ENCODE data around the gene CDKN2AIPNL.
"Not testable (repeated sequence)": the region's sequence is repeated elsewhere in the genome, so short reads cannot be mapped to it uniquely, and the experiment has no call there.

Gene CDKN2AIPNL

GRCh38 chr5:134411228-134411545 lies 494 bp downstream of the CDKN2AIPNL start:
- DNase-seq (ENCODE audit: low read depth, low spot score) = no peak
- H3K4me3 ChIP-seq (ENCODE audit: low read length) = peak overlapping the region; percentile 95

- no peak for DNase-seq (ENCODE audit: low read depth, low spot score)
- peak overlapping the region; percentile 95 for H3K4me3 ChIP-seq (ENCODE audit: low read length)
Measured at GRCh38 chr5:134410822-134411221, 859 bp downstream of the CDKN2AIPNL start.

- H3K4me3 ChIP-seq (ENCODE audit: low read length) = no peak overlapping the region
- peak; percentile 19 for DNase-seq (ENCODE audit: low read depth, low spot score)
Measured at GRCh38 chr5:134409321-134409720, 2.4 kb downstream of the CDKN2AIPNL start.

- no peak overlapping the region for H3K4me3 ChIP-seq (ENCODE audit: low read length)
- DNase-seq (ENCODE audit: low read depth, low spot score) = no peak
Measured at GRCh38 chr5:134406390-134406789, 5.3 kb downstream of the CDKN2AIPNL start.

GRCh38 chr5:134403951-134404350 lies 7.7 kb downstream of the CDKN2AIPNL start:
- no peak for DNase-seq (ENCODE audit: low read depth, low spot score)
- no peak overlapping the region for H3K4me3 ChIP-seq (ENCODE audit: low read length)

DNA sequence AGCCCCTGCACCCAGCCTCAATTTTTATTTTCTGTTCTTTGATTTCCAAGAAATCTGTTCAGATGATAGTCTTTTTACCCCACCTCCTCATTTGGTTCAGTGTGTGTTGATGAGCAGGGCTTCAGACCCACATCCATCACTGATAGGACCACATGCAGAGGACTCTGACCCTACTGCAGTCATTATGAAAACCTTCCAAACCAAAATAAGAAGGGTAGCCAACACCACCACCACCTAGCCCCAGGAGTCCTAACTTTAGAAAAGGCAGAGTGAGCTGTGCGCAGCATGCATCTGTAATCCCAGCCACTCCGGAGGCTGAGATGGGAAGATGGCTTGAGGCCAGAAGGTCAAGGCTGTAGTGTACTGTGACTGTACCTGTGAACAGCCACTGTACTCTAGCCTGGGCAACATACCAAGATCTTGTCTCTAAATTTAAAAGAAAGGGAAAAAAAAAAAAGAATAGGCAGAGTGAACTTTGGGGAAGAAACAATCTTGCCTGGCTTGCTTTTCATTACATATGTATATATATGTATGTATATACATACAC lies 13.0 kb downstream of the CDKN2AIPNL start:
- H3K4me3 ChIP-seq (ENCODE audit: low read length) = no peak overlapping the region
- no peak for DNase-seq (ENCODE audit: low read depth, low spot score)

- DNase-seq (ENCODE audit: low read depth, low spot score) = no peak
- no peak overlapping the region for H3K4me3 ChIP-seq (ENCODE audit: low read length)
Measured at GRCh38 chr5:134397196-134397595, 14.5 kb downstream of the CDKN2AIPNL start.

DNA sequence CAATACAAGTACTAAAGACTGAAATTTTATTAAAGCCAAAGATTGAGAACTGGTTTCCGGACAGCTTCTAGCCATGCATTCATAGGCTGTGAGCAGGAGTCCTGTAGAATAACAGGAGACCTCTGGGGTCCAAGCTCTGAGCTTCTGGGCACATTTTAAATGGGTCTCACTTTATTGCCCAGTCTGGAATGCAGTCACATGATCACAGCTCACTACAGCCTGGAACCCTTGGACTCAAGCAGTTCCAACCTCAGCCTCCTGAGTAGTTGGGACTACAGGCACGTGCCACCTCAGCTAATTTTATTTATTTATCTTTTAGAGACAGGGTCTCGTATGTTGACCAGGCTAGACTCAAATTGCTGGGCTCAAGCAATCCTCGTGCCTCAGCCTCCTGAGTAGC lies 15.4 kb downstream of the CDKN2AIPNL start:
- DNase-seq (ENCODE audit: low read depth, low spot score) = no peak
- no peak overlapping the region for H3K4me3 ChIP-seq (ENCODE audit: low read length)

DNA sequence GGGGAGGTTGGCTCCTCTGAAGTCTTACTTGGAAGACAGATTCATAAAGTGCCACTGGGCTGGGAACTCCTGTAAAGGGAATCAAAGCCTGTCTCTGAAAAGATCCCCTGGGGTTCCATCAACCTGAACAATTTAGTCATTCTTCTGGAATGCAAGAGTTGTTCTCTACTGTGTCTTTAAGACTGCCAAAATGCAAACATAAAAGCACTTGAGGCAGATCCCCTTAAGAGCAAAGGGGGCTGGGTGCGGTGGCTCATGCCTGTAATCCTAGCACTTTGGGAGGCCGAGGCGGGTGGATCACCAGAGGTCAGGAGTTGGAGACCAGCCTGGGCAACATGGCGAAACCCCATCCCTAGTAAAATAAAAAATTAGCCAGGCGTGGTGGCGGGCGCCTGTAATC lies 16.7 kb downstream of the CDKN2AIPNL start:
- DNase-seq (ENCODE audit: low read depth, low spot score) = no peak
- H3K4me3 ChIP-seq (ENCODE audit: low read length) = no peak overlapping the region

DNA sequence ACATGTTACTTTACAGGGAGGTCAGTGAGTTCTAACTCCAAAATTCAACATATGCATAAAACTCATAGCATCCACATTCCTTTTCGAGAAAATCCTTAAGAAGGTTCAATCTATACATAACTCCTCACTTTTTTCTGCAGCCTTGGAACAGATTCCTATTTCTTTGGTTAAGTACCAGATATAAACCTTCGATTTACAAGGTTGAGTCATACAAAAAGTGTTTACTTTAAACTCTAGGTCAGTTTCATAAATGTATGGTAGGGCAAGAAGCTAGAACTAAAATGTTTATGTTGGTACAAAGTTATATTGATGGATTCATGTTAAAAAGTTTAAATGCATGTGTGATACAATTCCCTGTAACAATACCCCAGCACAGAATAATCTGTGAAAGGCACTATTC lies 19.4 kb downstream of the CDKN2AIPNL start:
- DNase-seq (ENCODE audit: low read depth, low spot score) = no peak
- no peak overlapping the region for H3K4me3 ChIP-seq (ENCODE audit: low read length)

GRCh38 chr5:134387443-134387842 lies 24.2 kb downstream of the CDKN2AIPNL start:
- H3K4me3 ChIP-seq (ENCODE audit: low read length) = no peak overlapping the region
- no peak for DNase-seq (ENCODE audit: low read depth, low spot score)

DNA sequence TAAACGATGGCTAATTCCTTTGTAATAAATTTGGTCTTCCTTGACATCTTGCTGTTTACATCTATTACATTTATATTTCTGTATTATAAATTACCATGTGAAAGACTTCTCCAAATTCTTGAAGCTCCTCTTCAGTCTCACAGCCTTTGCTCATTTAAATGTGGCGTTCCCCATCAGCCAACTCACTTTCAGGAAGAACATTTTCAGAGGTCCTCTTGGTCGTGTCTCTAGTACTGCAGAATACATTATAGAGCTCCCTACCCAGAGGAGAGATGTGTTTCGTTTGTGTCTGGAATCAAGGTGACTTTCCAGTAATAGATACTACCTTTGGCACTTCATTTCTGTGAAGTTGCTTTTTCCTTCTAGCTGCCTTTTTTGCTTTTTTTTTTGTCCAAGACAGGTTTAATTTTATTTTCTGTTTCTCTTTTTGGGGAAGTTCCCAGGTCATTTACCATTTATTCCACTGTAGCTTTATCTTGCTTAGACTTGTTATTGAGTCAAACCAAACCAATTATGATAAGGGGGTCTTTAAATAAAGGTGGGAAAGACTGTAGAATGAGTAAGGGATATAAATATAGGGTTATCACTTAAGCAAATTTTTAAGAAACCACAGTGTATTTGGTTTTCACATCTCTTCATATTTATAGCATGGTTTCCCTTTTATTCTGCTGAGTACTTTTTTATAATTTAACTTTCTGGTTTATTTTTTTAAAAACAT lies 27.5 kb downstream of the CDKN2AIPNL start:
- H3K4me3 ChIP-seq (ENCODE audit: low read length) = no peak overlapping the region
- DNase-seq (ENCODE audit: low read depth, low spot score) = no peak

DNA sequence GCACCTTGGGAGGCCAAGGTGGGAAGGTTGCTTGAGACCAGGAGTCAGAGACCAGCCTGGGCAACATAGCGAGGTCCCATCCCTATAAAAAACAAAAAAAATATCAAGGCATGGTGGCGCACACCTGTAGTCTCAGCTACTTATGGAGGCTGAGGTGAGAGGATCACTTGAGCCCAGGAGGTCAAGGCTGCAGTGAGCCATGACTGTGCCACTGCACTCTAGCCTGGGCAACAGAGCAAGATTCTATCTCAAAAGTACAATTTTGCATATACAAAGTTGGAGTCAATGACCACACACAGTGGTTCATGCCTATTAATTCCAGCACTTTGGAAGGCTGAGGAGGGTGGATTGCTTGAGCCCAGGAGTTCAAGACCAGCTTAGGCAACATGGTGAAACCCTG lies 29.5 kb downstream of the CDKN2AIPNL start:
- H3K4me3 ChIP-seq (ENCODE audit: low read length); DNase-seq (ENCODE audit: low read depth, low spot score): not testable (repeated sequence)

GRCh38 chr5:134380346-134380745 lies 31.3 kb downstream of the CDKN2AIPNL start:
- peak; percentile 77 for DNase-seq (ENCODE audit: low read depth, low spot score)
- H3K4me3 ChIP-seq (ENCODE audit: low read length) = no peak overlapping the region

GRCh38 chr5:134374232-134374631 lies 37.4 kb downstream of the CDKN2AIPNL start:
- no peak for DNase-seq (ENCODE audit: low read depth, low spot score)

DNA sequence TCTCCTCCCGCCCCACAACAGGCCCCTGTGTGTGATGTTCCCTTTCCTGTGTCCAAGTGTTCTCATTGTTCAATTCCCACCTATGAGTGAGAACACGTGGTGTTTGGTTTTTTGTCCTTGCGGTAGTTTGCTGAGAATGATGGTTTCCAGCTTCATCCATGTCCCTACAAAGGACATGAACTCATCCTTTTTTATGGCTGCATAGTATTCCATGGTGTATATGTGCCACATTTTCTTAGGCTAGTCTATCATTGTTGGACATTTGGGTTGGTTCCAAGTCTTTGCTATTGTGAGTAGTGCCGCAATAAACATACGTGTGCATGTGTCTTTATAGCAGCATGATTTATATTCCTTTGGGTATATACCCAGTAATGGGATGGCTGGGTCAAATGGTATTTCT lies 38.0 kb downstream of the CDKN2AIPNL start:
- DNase-seq (ENCODE audit: low read depth, low spot score); H3K4me3 ChIP-seq (ENCODE audit: low read length): not testable (repeated sequence)

More at GRCh38 chr5:134374232-134374631, 37.4 kb downstream of the CDKN2AIPNL start:
- no peak overlapping the region for H3K4me3 ChIP-seq (ENCODE audit: low read length)

- DNase-seq (ENCODE audit: low read depth, low spot score) = no peak
- H3K4me3 ChIP-seq (ENCODE audit: low read length) = peak overlapping the region; percentile 93
Measured at GRCh38 chr5:134371834-134372340, 39.8 kb downstream of the CDKN2AIPNL start.

- DNase-seq (ENCODE audit: low read depth, low spot score) = peak; percentile 100
Measured at GRCh38 chr5:134370871-134371833, 40.5 kb downstream of the CDKN2AIPNL start, which contains the start of gene UBE2B. UBE2B (plus strand) TSS chr5:134371569; CDS start chr5:134371596, 27 bp downstream.

DNA sequence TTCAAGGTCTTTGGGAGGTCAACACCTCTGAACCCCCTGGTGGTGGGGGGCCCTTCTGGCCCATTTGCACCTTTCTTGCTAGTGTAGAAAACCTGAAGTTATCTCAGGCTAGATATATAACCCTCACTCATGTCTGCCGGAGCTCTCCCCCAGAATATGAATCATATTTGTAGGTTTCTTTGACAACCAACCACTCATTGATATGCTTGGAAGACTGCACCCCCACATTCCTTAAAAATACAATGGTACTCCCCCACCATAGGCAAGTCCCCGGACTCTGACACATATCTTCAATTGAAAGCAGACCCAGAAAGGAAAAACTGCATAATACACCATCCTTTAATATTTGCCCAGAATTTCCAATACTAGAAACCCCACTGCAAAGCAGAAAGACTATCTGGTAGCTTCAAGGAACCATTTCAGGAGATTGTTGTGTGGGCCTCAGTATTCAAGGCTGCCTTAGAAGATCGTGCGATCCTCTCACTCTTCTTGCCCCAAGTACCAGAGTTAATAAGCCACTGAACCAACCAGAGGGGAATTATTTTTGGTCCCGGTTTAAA lies 41.3 kb downstream of the CDKN2AIPNL start:
- DNase-seq (ENCODE audit: low read depth, low spot score) = no peak
- peak overlapping the region; percentile 93 for H3K4me3 ChIP-seq (ENCODE audit: low read length)

More at GRCh38 chr5:134370871-134371833, 40.5 kb downstream of the CDKN2AIPNL start, which contains the start of gene UBE2B:
- H3K4me3 ChIP-seq (ENCODE audit: low read length) = peak within 1 kb of the TSS; percentile 93

All from Jurkat, Clone E6-1 (cell line).